ENCODE measurements around the gene TIMM22. TPM values are rescaled to one million over a fixed set of nuclear protein-coding genes. Genes with fewer than 3 reads are reported as not detected.

TIMM22 gene
- total and polyA plus RNA-seq, 3 donors from 2014 or later: 18.2 to 19.1 (median 18.3) TPM

DNA sequence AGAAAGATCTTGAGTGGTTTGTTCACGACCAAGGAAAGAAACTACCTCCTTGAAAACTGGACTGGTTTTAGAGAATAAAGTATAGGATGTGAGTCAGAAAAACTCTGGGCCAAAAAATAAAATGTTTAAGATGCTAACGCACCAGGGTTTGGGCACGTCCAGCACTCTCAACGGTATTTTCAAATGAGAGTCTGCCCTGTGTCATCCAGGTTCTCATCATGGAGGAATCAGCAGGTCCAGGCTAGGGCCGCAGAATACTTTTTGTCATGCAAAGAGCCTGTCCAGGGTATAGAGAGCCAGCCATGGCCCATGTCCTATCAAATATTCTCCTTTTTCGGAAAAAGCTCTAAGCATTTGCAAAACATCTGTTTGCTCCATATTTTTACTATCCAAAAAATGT is 19.8 kb upstream of the TIMM22 start:
- H3K27me3 ChIP-seq: no peaks in the 10 kb centered on the region
- no peak for TF ChIP-seq POLR2A (IDR thresholded peaks at IDR 0.05)
- TF ChIP-seq, protein P1, sequence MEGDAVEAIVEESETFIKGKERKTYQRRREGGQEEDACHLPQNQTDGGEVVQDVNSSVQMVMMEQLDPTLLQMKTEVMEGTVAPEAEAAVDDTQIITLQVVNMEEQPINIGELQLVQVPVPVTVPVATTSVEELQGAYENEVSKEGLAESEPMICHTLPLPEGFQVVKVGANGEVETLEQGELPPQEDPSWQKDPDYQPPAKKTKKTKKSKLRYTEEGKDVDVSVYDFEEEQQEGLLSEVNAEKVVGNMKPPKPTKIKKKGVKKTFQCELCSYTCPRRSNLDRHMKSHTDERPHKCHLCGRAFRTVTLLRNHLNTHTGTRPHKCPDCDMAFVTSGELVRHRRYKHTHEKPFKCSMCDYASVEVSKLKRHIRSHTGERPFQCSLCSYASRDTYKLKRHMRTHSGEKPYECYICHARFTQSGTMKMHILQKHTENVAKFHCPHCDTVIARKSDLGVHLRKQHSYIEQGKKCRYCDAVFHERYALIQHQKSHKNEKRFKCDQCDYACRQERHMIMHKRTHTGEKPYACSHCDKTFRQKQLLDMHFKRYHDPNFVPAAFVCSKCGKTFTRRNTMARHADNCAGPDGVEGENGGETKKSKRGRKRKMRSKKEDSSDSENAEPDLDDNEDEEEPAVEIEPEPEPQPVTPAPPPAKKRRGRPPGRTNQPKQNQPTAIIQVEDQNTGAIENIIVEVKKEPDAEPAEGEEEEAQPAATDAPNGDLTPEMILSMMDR (IDR thresholded peaks at IDR 0.05): no peak
- no peaks in the 10 kb centered on the region for H3K9me3 ChIP-seq
- no peak overlapping the region for H3K27ac ChIP-seq
- 76% methylated on average over 6 of the region's 6 CpGs for WGBS, 2 donors
- peaks cover 13% of the 10 kb centered on the region for H3K4me1 ChIP-seq
- intact Hi-C loops (cut with DNase I; ENCODE audit: low total_unique reads): no loop called here
- DNase-seq: no peak
- H3K36me3 ChIP-seq (ENCODE audit: low read depth, missing control alignments): no peaks in the 10 kb centered on the region
- no peak overlapping the region for H3K4me3 ChIP-seq

DNA sequence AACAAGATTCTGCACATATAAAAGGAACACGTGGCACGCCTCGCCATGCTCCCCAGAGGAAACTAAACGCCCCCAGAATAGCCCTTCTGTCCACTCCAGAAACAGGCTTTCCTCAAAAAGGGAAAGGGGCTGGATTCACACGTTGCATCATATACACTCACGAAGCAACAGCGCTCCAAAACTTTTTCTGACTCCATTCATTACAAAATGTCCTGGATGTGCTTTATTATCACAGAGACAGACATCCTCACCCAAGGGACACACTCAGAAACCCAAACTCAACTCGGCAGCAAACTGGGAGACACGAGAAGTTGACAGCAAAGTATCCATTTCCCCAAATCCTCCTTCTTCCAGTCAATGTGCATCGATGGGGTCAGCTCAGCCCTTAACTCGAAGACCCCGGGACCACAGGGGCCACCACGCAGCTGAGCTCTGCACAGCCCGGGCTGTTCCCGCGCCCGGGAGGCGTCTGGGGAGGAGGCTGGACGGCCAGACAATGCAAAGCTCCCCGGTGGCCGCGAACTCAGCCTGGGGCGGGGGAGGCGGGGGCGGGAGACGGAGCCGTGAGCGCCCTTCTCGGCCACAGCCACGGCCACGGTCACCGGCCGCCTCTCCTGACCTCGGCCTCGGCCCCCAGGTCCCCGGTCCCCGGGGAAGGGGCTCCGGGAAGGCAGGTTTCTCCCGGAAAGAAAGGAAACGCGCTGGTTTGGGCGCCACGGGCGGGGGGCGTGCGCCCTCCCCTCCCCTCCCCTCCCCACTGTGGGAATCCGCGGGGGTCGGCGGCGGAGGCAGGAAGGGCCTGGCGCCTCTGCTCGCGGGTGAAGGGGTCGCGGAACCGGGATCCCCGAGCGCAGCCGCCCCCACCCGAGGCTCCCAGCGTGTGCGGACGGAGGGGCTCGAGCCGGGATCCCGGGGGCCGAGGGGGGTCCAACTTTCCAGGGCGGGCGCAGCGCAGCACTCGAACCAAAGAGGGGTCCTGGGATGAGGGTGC is 18.5 kb upstream of the TIMM22 start:
- Histone ChIP-seq H3K27me3 (no peaks in the 10 kb centered on the region), H3K4me1 (peaks cover 13% of the 10 kb centered on the region), H3K36me3 (ENCODE audit: low read depth, missing control alignments) (no peaks in the 10 kb centered on the region), H3K4me3 (peak overlapping the region; percentile 61 to 72), H3K27ac (peak overlapping the region; percentile 59 to 67), H3K9me3 (no peaks in the 10 kb centered on the region)
- no peak for TF ChIP-seq POLR2A (IDR thresholded peaks at IDR 0.05)
- TF ChIP-seq, protein P1 (IDR thresholded peaks at IDR 0.05): no peak
- 2 to 5% methylated on average over 14 to 39 of the region's 72 CpGs for WGBS, 2 donors
- DNase-seq: no peak
- intact Hi-C loops (cut with DNase I; ENCODE audit: low total_unique reads): no loop called here

DNA sequence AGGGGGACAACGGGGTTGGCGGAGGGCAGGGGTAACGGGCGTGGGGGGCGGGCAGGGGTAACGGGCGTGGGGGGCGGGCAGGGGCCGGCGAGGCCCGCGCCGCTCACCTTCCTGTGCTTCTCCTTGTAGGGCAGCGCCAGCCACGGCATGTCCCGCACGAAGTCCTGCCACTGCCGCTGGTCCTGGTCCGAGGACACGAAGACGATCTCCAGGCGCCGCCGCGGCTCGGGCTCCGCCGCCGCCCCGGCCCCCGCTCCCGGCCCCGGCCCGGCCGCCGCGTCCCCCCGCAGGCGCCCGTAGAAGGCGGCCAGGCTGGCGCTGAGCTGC is 17.8 kb upstream of the TIMM22 start:
- DNase-seq: no peak
- Histone ChIP-seq H3K27ac (peak overlapping the region in 1 of 2 donors; percentile 41), H3K4me1 (peaks cover 13% of the 10 kb centered on the region), H3K36me3 (ENCODE audit: low read depth, missing control alignments) (no peaks in the 10 kb centered on the region), H3K9me3 (no peaks in the 10 kb centered on the region), H3K4me3 (peak overlapping the region; percentile 61 to 72), H3K27me3 (no peaks in the 10 kb centered on the region)
- 0% methylated on average over 7 to 27 of the region's 42 CpGs for WGBS, 2 donors
- TF ChIP-seq, protein P1 (IDR thresholded peaks at IDR 0.05): no peak
- intact Hi-C loops (cut with DNase I; ENCODE audit: low total_unique reads): no loop called here

DNA sequence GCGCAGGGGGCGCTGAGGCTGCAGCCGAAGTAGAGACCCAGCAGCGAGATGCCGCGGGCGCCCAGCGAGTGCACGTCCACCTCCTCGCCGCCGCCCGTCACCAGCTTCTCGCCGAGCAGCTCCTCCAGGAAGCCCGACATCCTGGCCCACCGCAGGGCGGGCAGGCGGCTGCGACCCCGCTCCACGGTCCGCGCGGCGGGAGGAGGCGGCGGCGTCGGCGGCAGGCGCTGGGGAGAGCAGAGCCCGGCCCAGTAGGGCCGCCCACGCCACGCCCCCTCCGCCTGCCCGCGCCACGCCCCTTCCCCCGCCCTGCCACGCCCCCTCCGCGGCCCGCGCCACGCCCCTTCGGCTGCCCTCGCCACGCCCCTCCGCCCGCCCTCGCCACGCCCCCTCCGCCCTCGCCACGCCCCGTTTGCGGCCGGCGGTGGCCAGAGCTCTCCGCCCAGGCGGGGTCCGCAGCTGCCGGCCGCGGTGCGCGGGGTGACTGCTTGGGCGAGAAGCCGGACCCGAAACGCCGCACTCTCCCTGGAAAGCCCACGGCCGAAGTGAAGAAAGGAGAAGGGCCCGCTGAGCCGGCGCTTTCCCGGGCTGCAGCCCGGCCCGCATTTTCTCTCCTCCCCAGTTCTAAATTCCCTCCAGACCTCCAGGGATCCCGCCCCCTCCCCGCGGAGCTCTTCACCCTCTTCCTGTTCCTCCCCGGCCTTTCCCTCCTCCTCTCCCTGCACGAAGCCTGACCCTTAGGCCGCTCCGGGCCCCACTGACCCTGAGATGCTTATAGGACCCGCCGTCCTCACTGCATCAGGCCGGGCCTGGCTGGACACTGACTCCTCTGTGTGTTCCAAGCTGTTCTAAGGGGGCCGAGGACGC is 17.2 kb upstream of the TIMM22 start, which contains the start of gene NXN:
Gene NXN (minus strand): TSS at position 238 of the 867 bp plus-strand sequence.
- Histone ChIP-seq H3K27ac (peak within 1 kb of the TSS; percentile 77), H3K4me1 (peaks cover 13% of the 10 kb centered on the region), H3K9me3 (no peaks in the 10 kb centered on the region), H3K4me3 (peak within 1 kb of the TSS; percentile 61 to 72), H3K36me3 (ENCODE audit: low read depth, missing control alignments) (no peaks in the 10 kb centered on the region), H3K27me3 (no peaks in the 10 kb centered on the region)
- intact Hi-C loops (cut with DNase I; ENCODE audit: low total_unique reads): loop anchor here (5.0 to 10.0 kb wide), 2 partner anchors 105 to 182 kb away; no protein-coding TSS in a partner anchor
- TF ChIP-seq POLR2A (IDR thresholded peaks at IDR 0.05): no peak
- TF ChIP-seq, protein P1 (IDR thresholded peaks at IDR 0.05): peak in 1 of 3 experiments; percentile 11
- DNase-seq: peak; percentile 93
- 2% methylated on average over 24 to 64 of the region's 94 CpGs for WGBS, 2 donors
